K562 (cell line): ENCODE results near the gene LGI4. TPM values are rescaled to one million over a fixed set of nuclear protein-coding genes. Genes with fewer than 3 reads are reported as not detected.

Experiments
- ATAC-seq: fragments of 200-7000 bp; cut with Tn5 transposase; 3 replicates; pipeline ENCODE4 v1.9.1; 2020; ENCODE audit warnings: moderate library complexity
- BruUV-seq: library from RNA; stranded (reverse); fragments of 400-500 nt; replicated peaks from 2 replicates; lab custom pipeline; 2021; lab: Mats Ljungman, UMichigan
- CTCF ChIA-PET: fragments of 300-600 bp; formaldehyde crosslinking; extraction: SDS; loops from one replicate; lab custom pipeline; 2021; ENCODE audit warnings: low intra/inter-chr PET ratio; lab: Yijun Ruan, JAX
- POLR2A ChIA-PET: fragments of 300-600, 350-650 bp; sonication (Branson Sonifier 250); formaldehyde crosslinking; extraction: SDS; loops from one replicate; lab custom pipeline; 2021; ENCODE audit warnings: antibody characterized with exemption, inconsistent platforms; lab: Yijun Ruan, JAX
- DNase-seq, 4 experiments: peaks; one replicate each; pipeline versions ENCODE4 v3.0.0 to v3.0.0-alpha.2; 2011 to 2018; ENCODE audit warnings: low spot score in 3 of 4, mixed read lengths in 3 of 4; ENCODE audit errors: extremely low read depth in 1 of 4
- FAIRE-seq: peaks from 2 replicates; lab custom pipeline; 2011; peaks lifted over from hg19 to GRCh38; lab: Jason Lieb, UNC
- H2AFZ ChIP-seq: 2 replicates; pipeline ENCODE4 v1.6.0; 2011; ENCODE audit warnings: low read depth, low read length, control low read depth, inconsistent platforms
- H3K27ac ChIP-seq: fragments of 200-600 bp; 3 replicates; pipeline ENCODE4 v1.8.0; 2011; ENCODE audit warnings: low read depth, mild to moderate bottlenecking, control low read depth, inconsistent platforms, low read length, moderate library complexity, mixed read lengths; ENCODE audit errors: extremely low read depth
- H3K27me3 ChIP-seq, 2 experiments: fragments of 300-600 bp in 1 of 2; 2 replicates in 1 of 2; 3 replicates in 1 of 2; pipeline versions ENCODE4 v1.6.0 to v1.8.0; 2011; ENCODE audit warnings: inconsistent platforms in 2 of 2, low read length in 2 of 2, mild to moderate bottlenecking in 1 of 2, mixed read lengths in 1 of 2, moderate library complexity in 1 of 2; ENCODE audit not compliant: control insufficient read depth in 2 of 2, insufficient read depth in 2 of 2
- H3K36me3 ChIP-seq: fragments of 300-600 bp; 3 replicates; pipeline ENCODE4 v1.8.0; 2011; ENCODE audit warnings: mild to moderate bottlenecking, low read length, inconsistent platforms; ENCODE audit not compliant: control insufficient read depth, insufficient read depth
- H3K4me1 ChIP-seq, 2 experiments: fragments of 200-600 bp in 1 of 2; replicated peaks in 1 of 2; 2 replicates in 1 of 2; 3 replicates in 1 of 2; pipeline versions ENCODE4 v1.5.1 to v1.8.0; 2011; ENCODE audit warnings: inconsistent platforms in 2 of 2, low read length in 2 of 2, mild to moderate bottlenecking in 1 of 2, mixed read lengths in 1 of 2, moderate library complexity in 1 of 2; ENCODE audit not compliant: control insufficient read depth in 2 of 2, insufficient read depth in 2 of 2
- H3K4me2 ChIP-seq: 2 replicates; pipeline ENCODE4 v1.6.1; 2011; ENCODE audit warnings: low read length, control low read depth, inconsistent platforms, mixed read lengths; ENCODE audit not compliant: insufficient read depth
- H3K4me3 ChIP-seq: fragments of 200-600 bp; sonication (generic), shearing (Covaris generic); 2 replicates; pipeline ENCODE4 v1.5.1; 2016; ENCODE audit warnings: control low read depth, inconsistent platforms
- H3K79me2 ChIP-seq: fragments of 200-600 bp; 3 replicates; pipeline ENCODE4 v1.8.0; 2011; ENCODE audit warnings: low read length, inconsistent platforms; ENCODE audit not compliant: control insufficient read depth, insufficient read depth
- H3K9ac ChIP-seq, 2 experiments: 2 replicates each; pipeline versions ENCODE4 v1.6.0 to v1.6.1; 2011; ENCODE audit warnings: low read depth in 2 of 2, low read length in 2 of 2, control low read depth in 1 of 2, inconsistent platforms in 1 of 2, mild to moderate bottlenecking in 1 of 2, mixed read lengths in 1 of 2; ENCODE audit not compliant: insufficient read depth in 1 of 2
- H3K9me1 ChIP-seq: one replicate; pipeline ENCODE4 v1.6.0; 2011; ENCODE audit warnings: inconsistent platforms, mild to moderate bottlenecking, low read length, moderate library complexity; ENCODE audit not compliant: control insufficient read depth, insufficient read depth
- H3K9me3 ChIP-seq: replicated peaks from 2 replicates; pipeline ENCODE4 v1.5.1; 2011; ENCODE audit warnings: low read depth, low read length, inconsistent platforms; ENCODE audit not compliant: control insufficient read depth, insufficient read depth
- H4K20me1 ChIP-seq: replicated peaks from 2 replicates; pipeline ENCODE4 v1.6.1; 2011; ENCODE audit warnings: low read length, inconsistent platforms, mixed read lengths; ENCODE audit not compliant: control insufficient read depth, insufficient read depth
- CBFA2T3 ChIP-seq: fragments of 450-650 bp; IDR thresholded peaks from 2 replicates; pipeline ENCODE4 v1.6.1; 2017
- ELF4 ChIP-seq: fragments of 450-650 bp; formaldehyde crosslinking; IDR thresholded peaks from 2 replicates; pipeline ENCODE4 v1.4.0; 2022; ENCODE audit warnings: missing genetic modification characterization
- IRF9 ChIP-seq: fragments of 450-650 bp; IDR thresholded peaks from 2 replicates; pipeline ENCODE4 v1.6.1; 2016; ENCODE audit warnings: missing biosample characterization, missing genetic modification characterization
- ZNF740 ChIP-seq, 3 experiments: fragments of 200-800 bp in 1 of 3; sonication (Bioruptor generic) in 1 of 3; sonication (generic) in 1 of 3; formaldehyde crosslinking in 1 of 3; IDR thresholded peaks; 2 replicates each; pipeline versions ENCODE4 v1.6.1 to v1.8.0; 2016 to 2022; ENCODE audit warnings: mild to moderate bottlenecking in 2 of 3, missing compliant biosample characterization in 2 of 3, missing genetic modification characterization in 2 of 3, missing genetic modification reagents in 1 of 3
- WGBS: fragments of 100-300 bp; shearing (Covaris generic); methylation state at CpG from one replicate; pipeline ENCODE4 v1.1.6; 2016; ENCODE audit warnings: low coverage, mixed read lengths; ENCODE audit not compliant: insufficient coverage; ENCODE audit errors: missing lambda C conversion rate; 5-methylcytosine and 5-hydroxymethylcytosine counted together
- in situ Hi-C: fragments of 300-500 bp; cut with MboI; formaldehyde crosslinking; loops from 4 replicates; pipeline ENCODE4 v1.15.0; 2018; ENCODE audit warnings: inconsistent platforms, mixed read lengths
- intact Hi-C: fragments of 100-400 bp; cut with micrococcal nuclease; formaldehyde crosslinking; loops from 2 replicates; pipeline ENCODE4 v1.14.2; 2022
- polyA plus RNA-seq, 8 experiments: library from polyadenylated mRNA; depleted of rRNA in 4 of 8; stranded (reverse) in 5 of 8; unstranded in 3 of 8; fragments of >200 nt; fragmentation: Nextera tagmentation in 2 of 8; fragmentation: Illumina TruSeq in 1 of 8; extraction: Ambion mirVana in 2 of 8; extraction: Trizol in 1 of 8; gene quantifications; 2 replicates each; pipeline versions ENCODE4 v1.2.1 to v1.2.3, GENCODE V29; 2011 to 2014; ENCODE audit warnings: inconsistent platforms in 1 of 8, missing spikeins in 1 of 8
- total RNA-seq, 7 experiments: library from RNA; depleted of rRNA in 6 of 7; stranded (reverse); fragments of >200 nt in 6 of 7; fragmentation: Illumina TruSeq in 2 of 7; extraction: Trizol in 2 of 7; gene quantifications; 2 replicates each; pipeline versions ENCODE4 v1.2.1 to v1.2.3, GENCODE V29; 2011 to 2021; ENCODE audit warnings: low replicate concordance in 1 of 7
- TF ChIP-seq, protein P1 (sequence below), 2 experiments: fragments of 450-650 bp; IDR thresholded peaks; 2 replicates each; pipeline ENCODE4 v1.6.1; 2016; ENCODE audit warnings: mild to moderate bottlenecking in 2 of 2, borderline replicate concordance in 1 of 2, low read depth in 1 of 2, moderate library complexity in 1 of 2
- TF ChIP-seq, protein P2 (sequence below), 2 experiments: IDR thresholded peaks; 2 replicates each; pipeline ENCODE4 v1.6.1; 2011; ENCODE audit warnings: borderline replicate concordance in 1 of 2, control low read depth in 1 of 2, low read depth in 1 of 2, low read length in 1 of 2, mild to moderate bottlenecking in 1 of 2, mixed read lengths in 1 of 2, moderate library complexity in 1 of 2; ENCODE audit not compliant: insufficient read depth in 1 of 2, insufficient read length in 1 of 2, poor library complexity in 1 of 2, severe bottlenecking in 1 of 2; ENCODE audit errors: extremely low read depth in 1 of 2

LGI4 gene
- total and polyA plus RNA-seq, 9 of the 15 experiments (the other 6 are each of a cell fraction or from before 2014, with no cell fraction given): 0.14 to 0.30 (median 0.24) TPM; not detected in 4

DNA sequence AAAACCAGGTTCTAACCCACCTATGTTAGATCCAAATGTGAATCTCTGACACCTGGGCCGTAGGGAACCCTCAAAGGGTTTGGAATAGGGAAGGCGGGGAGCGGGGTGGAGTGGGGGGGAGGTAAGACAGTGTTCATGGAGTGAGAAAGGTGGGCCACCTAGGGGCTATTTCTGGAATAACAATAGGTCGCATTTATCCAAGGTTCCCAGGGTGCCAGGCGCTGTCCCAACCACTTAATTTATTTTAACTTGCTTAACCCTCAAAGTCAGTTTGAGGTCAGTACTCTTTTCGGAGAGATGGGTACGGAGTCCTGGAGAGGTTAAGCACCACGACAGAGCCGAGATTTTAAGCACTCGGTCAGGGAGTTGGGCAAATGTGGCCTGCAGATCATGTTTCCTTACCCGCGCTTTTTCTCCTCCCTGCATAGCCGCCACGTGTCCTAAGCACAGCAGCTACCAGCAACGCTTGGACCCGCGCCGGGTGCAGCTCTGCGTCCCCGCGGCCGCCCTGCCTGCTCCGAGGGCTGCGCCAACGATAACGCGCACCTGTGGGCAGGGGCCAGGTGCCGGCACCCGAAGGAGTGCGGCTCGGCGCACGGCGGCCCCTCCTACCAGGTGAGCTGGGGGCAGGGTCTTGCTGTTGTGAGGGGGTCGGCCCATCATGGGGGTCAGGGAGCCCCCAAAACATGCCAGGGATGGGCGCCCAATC, 44.2 kb downstream of the LGI4 start:
- Histone ChIP-seq H3K79me2 (no peaks in the 10 kb centered on the region), H3K9me3 (no peaks in the 10 kb centered on the region), H3K9me1 (no peaks in the 10 kb centered on the region), H3K27me3 (peaks cover 0 to 4% of the 10 kb centered on the region in 2 experiments; a peak in 1 of 5 replicates), H3K4me2 (no peak overlapping the region), H3K4me3 (no peak overlapping the region), H3K36me3 (no peaks in the 10 kb centered on the region), H3K27ac (no peak overlapping the region), H3K9ac (peak overlapping the region in 1 of 2 experiments; percentile 59; a peak in 1 of 4 replicates), H2AFZ (peak overlapping the region; percentile 91), H3K4me1 (peaks cover 10 to 38% of the 10 kb centered on the region in 2 experiments; a peak in 4 of 5 replicates), H4K20me1 (no peaks in the 10 kb centered on the region)
- intact Hi-C loops (loop anchor here (1.0 to 10.0 kb wide), 2 partner anchors 23 to 46 kb away; partner anchors contain the start of gene HPN), in situ Hi-C loops (no loop called here)
- POLR2A ChIA-PET: no interaction called here
- 22% methylated on average over 23 of the region's 36 CpGs for WGBS
- DNase-seq (peak; percentile 79 to 87 (median 84)), ATAC-seq (peak; percentile 88), FAIRE-seq (peak; percentile 78)
- CTCF ChIA-PET: interaction anchor here (0.5 to 1.1 kb wide), 3 partner anchors 40 to 1878 kb away, joined by 3 to 5 read pairs (median 4); no protein-coding TSS in a partner anchor
- BruUV-seq: no TSS peak
- TF ChIP-seq ZNF740 (CRISPR knock-in tag; IDR thresholded peaks at IDR 0.05): peak; percentile 85
- TF ChIP-seq ZNF740 (tag; IDR thresholded peaks at IDR 0.05): peak in 1 of 2 experiments; percentile 94; a peak in 2 of 4 replicates
- no peak for TF ChIP-seq IRF9 (tag)
- TF ChIP-seq, protein P1, sequence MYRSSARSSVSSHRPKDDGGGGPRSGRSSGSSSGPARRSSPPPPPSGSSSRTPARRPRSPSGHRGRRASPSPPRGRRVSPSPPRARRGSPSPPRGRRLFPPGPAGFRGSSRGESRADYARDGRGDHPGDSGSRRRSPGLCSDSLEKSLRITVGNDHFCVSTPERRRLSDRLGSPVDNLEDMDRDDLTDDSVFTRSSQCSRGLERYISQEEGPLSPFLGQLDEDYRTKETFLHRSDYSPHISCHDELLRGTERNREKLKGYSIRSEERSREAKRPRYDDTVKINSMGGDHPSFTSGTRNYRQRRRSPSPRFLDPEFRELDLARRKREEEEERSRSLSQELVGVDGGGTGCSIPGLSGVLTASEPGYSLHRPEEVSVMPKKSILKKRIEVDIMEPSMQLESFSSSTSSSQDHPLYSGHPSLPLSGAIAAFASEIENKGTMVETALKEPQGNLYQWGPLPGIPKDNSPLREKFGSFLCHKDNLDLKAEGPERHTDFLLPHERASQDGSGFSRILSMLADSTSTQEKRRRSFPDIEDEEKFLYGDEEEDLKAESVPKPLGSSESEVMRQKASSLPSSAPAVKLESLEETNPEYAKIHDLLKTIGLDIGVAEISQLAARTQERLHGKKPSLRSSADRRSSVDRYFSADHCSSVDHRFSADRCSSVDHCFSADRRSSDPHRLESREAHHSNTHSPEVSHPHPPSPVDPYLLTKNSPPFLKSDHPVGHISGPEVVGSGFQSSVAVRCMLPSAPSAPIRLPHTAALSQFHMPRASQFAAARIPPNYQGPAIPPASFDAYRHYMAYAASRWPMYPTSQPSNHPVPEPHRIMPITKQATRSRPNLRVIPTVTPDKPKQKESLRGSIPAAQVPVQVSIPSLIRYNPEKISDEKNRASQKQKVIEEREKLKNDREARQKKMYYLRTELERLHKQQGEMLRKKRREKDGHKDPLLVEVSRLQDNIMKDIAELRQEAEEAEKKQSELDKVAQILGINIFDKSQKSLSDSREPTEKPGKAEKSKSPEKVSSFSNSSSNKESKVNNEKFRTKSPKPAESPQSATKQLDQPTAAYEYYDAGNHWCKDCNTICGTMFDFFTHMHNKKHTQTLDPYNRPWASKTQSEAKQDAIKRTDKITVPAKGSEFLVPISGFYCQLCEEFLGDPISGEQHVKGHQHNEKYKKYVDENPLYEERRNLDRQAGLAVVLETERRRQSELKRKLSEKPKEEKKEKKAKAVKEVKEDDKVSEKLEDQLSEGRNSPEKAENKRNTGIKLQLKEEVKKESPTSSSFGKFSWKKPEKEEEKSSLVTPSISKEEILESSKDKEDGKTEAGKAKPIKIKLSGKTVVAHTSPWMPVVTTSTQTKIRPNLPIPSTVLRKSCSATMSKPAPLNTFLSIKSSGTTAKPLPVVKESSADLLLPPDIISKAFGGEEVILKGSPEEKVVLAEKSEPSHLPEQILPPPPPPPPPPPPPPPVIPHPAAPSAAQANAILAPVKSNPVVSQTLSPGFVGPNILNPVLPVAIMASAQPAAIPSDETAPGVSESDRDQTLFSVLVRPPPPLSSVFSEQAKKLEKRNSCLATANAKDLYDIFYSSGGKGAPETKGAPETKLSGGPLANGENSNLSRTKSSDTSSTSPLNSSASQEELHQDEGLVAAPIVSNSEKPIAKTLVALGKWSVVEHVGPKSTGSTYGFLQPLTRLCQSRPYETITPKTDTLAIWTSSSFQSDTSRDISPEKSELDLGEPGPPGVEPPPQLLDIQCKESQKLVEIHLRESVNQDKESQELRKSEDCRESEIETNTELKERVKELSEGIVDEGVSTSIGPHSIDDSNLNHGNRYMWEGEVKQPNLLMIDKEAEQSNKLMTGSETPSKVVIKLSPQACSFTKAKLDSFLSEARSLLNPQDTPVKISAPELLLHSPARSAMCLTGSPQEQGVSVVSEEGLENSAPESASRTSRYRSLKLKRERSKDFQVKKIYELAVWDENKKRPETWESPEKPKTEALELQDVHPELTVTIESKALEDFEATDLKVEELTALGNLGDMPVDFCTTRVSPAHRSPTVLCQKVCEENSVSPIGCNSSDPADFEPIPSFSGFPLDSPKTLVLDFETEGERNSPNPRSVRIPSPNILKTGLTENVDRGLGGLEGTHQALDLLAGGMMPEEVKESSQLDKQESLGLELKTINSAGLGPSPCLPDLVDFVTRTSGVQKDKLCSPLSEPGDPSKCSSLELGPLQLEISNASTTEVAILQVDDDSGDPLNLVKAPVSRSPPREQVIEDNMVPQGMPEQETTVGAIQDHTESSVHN (IDR thresholded peaks at IDR 0.05; ENCODE audit: borderline replicate concordance in 1 of 2, low read depth in 1 of 2): no peak
- no peak for TF ChIP-seq CBFA2T3
- TF ChIP-seq, protein P2, sequence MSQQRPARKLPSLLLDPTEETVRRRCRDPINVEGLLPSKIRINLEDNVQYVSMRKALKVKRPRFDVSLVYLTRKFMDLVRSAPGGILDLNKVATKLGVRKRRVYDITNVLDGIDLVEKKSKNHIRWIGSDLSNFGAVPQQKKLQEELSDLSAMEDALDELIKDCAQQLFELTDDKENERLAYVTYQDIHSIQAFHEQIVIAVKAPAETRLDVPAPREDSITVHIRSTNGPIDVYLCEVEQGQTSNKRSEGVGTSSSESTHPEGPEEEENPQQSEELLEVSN (IDR thresholded peaks at IDR 0.05; ENCODE audit: borderline replicate concordance in 1 of 2, extremely low read depth in 1 of 2, insufficient read depth in 1 of 2, insufficient read length in 1 of 2, low read depth in 1 of 2, low read length in 1 of 2, poor library complexity in 1 of 2, severe bottlenecking in 1 of 2): peak; percentile 65 to 79
- TF ChIP-seq ELF4 (CRISPR knock-in tag): no peak
